GM19452 (cell line): Measurements from ENCODE around the gene IL17D.
"Not testable (repeated sequence)": the region's sequence is repeated elsewhere in the genome, so short reads cannot be mapped to it uniquely, and the experiment has no call there.

ENCODE experiments used
- ATAC-seq: cut with Tn5 transposase; IDR thresholded peaks from one replicate; pipeline ENCODE4 v1.9.1; 2021; ENCODE audit not compliant: unreplicated experiment

The IL17D gene, protein sequence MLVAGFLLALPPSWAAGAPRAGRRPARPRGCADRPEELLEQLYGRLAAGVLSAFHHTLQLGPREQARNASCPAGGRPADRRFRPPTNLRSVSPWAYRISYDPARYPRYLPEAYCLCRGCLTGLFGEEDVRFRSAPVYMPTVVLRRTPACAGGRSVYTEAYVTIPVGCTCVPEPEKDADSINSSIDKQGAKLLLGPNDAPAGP

GRCh38 chr13:20702915-20703779, at the start of gene IL17D:
IL17D (plus strand) TSS chr13:20703699; CDS start chr13:20704002, 303 bp downstream.
- ATAC-seq: peak; percentile 20

GRCh38 chr13:20654156-20654555, 49.3 kb upstream of the IL17D start:
- ATAC-seq: no peak

GRCh38 chr13:20658451-20659040, 45.0 kb upstream of the IL17D start:
- no peak for ATAC-seq

- ATAC-seq: no peak
These were observed 39.1 kb upstream of the IL17D start for GRCh38 chr13:20664351-20664750.

DNA sequence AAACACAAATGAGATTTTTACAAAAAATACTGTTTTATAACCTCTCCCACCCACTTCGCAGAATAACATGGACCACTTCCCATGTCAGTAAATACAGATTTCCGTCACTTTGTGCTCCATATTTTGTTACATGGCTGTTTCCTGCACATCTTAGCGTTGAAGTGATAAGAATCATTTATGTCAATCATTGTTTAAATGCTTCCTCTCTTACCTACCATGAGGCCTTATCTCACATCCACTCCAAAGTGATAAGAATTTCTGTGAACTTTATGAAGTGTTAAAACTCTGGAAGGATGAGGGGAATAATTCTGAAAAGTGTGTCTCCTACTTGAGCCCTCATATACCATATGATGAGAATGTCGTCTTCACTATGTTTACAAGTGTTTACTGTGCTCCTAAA, 36.6 kb upstream of the IL17D start:
- ATAC-seq: no peak

DNA sequence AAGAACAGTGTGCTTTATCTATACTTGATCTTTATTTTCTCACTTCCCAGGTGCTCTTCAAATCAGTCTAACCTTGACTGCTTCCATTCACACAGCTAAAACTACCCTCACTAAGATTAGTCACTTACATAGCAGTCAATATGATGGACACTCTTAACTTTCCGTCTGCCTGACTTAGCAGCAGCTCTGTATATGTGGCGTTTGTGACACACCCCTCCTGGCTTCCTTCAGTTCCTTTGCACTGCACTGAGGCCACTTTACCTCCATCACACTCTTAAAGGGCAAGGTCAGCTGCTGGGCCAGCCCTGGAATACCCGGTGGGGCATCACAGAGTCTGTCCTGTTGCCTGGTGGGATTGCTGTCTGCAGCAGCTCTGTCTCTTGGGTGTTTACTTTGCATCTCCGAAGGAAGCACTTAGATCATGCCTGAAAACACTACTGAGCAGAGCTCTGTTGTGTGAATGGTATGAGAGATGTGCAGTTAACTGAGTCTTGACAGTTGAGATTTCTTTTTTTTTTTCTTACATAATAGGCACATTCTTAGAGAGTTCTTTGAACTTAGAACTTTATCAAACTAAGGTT, 35.6 kb upstream of the IL17D start:
- ATAC-seq: no peak

DNA sequence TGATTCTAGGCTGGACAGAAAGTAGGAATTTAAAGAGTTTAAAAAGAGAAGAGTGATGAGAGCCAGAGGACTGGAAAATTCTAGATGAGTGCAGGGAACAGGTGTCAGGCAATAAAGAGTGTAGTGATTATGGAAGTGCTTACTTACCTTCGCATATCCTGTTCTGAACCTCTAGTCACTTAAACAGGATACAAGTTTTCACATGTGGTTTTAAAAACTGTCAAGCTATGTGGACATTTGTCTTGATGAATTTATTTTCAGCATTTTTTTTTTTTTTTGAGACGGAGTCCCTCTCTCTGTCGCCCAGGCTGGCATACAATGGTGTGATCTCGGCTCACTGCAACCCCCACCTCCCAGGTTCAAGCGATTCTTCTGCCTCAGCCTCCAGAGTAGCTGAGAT, 34.3 kb upstream of the IL17D start:
- no peak for ATAC-seq

DNA sequence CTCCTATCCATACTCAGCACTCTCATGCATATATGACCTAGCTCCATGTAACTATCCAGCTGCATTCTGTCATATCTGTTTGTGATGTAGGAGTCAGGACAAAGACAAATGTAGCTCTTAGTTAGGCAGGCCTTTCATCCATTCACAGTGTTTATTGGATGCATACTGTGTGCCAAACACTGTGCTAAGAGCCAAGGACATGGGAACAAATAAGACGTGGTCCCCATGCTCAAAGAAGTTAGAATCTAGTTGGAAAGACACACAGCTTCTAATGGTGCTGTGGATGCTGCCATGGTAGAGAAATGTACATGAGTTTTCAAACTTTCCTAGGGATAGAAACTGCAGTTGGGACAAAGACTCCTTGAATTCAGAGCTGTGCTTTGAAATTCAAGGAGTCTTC, 31.7 kb upstream of the IL17D start:
- ATAC-seq: no peak

DNA sequence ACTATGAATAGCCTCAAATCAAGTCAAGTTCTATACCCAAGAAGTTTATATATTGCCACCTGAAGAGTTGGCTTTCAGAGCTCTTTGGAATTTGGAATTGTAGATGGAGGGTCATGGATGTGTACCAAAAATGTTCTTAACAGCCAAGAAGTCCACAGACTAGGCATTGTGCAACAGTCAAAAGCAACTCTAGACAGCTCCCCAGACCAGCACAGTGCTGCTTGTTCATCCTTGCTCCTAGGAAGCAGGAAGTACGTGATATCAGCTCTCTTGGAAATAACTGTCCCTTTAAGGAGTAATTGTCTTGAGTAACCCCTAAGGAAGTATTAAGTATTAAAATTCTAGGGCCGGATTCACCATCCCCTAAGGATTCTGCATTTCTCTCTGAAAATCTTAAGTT, 30.7 kb upstream of the IL17D start:
- ATAC-seq: no peak

- no peak for ATAC-seq
These were observed 29.8 kb upstream of the IL17D start for GRCh38 chr13:20673715-20674114.

- no peak for ATAC-seq
These were observed 27.3 kb upstream of the IL17D start for GRCh38 chr13:20676213-20676612.

- ATAC-seq: not testable (repeated sequence)
These were observed 24.9 kb upstream of the IL17D start for GRCh38 chr13:20678606-20679005.

GRCh38 chr13:20679879-20680278, 23.6 kb upstream of the IL17D start:
- ATAC-seq: no peak

- no peak for ATAC-seq
These were observed 23.0 kb upstream of the IL17D start for GRCh38 chr13:20680416-20681080.

GRCh38 chr13:20681481-20681880, 22.0 kb upstream of the IL17D start:
- ATAC-seq: not testable (repeated sequence)

- no peak for ATAC-seq
These were observed 21.4 kb upstream of the IL17D start for GRCh38 chr13:20682061-20682460.

DNA sequence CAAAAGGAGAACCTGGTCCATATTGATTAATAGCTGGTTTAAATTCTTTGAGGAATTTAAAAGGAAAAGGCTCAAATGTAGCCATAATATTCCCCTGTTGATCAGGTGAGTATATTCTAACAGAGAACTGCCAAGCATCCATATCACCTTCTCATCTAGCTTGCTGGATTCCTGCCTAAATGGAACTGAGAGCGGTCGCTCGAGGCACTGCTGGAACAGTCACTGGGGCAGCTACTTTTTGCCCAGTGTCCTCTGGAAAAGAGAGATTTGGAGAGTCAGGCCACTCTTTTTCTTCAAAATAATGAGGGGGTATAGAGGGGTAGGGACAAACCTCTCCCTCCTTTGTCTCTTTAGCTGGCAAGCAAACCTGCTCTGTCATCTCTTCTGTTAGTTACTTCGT, 19.5 kb upstream of the IL17D start:
- ATAC-seq: no peak

DNA sequence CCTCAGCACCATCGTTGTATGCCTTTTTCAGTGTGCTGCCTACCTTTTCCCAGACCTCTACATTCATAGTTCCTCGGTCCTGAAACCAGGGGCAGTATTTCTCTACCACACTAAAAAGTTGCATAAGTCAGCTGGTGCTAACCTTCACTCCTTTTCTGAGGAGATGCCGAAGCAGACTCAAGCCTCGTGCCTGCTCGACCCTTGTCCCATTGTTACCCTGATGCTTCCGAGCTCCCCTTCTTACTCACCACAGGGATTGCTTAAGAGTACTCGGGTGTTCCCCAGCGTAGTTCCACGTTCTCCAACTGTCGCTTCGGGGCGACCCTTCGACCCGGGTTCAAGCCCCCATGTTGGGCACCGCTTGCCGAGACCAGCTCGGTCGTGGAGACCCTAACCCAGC, 19.0 kb upstream of the IL17D start:
- no peak for ATAC-seq

DNA sequence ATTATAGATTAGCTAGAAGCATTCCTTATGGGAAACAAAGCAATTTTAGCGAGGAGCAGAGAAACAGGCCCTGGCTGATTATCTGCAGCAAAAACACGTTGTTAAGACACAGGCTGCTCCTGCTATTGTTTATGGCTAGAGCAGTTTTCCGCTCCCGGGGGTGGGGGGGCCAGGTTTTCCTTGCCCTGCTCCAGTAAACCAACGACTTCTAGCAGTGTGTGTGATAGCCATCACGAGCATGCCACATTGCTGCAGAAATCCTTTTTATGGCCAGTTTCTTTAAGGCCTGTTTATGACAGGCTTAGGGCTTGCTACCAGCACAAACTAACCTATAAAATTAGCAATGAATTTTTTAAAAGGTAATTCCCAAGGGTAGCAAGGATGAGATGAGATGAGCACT, 18.4 kb upstream of the IL17D start:
- no peak for ATAC-seq

DNA sequence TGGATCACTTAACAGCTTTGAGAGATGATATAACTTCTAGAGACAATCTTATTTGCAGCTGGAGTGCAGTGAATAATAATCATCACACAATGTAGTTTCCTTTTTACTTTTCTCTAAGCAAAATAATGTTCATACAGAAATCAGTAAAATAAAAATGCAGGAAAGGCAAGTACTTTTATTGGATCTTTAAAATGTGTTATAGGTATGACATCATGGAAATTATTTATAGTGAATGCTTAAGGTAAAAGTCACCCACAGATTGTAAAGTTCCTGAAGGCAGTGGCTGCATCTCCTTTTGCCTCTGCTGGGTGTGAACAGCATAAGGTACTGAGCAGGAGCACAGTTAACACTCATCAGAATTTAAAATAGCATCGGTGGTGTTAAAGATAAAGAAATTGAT, 17.3 kb upstream of the IL17D start:
- no peak for ATAC-seq

DNA sequence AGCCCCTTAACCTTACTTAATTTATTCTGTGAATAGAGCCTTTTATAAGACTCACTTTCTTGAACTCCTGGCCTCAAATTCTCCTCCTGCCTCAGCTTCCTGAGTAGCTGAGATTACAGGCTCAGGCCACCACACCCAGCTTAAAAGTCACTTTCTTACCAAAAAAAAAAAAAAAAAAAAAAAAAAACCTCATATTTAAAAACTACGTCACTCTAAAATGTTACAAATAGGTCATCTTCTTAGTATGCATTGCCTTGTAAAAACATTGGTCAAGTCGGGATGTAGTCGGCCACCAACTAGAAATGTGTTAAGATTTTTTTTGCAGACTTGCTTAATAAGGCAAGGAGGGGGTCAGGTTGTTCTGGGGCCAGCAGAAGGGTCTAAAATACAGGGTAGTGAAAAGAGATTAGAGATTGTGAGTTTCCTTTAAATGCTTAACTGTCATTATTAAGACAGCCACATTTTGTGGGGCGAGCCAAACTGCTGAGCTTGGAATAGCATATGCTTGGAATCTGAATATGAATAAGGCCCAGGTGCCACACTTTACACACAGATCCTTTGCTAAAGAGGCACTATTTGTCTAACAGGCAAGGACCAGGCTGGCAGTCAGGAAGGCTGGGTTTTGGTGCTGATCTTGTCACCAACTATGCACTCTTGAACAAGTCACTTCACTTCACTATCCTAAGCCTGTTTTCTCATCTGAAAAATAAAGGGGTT, 16.5 kb upstream of the IL17D start:
- no peak for ATAC-seq
